Neural cell (in vitro differentiated cells): ENCODE results near the gene EFS. TPM values are rescaled to one million over a fixed set of nuclear protein-coding genes. Genes with fewer than 3 reads are reported as not detected.
"Not testable (repeated sequence)": the region's sequence is repeated elsewhere in the genome, so short reads cannot be mapped to it uniquely, and the experiment has no call there.

Experiments
- H2AFZ ChIP-seq: fragments of 200-600, 300-800 bp; sonication (generic), shearing (Covaris generic); 2 replicates; pipeline ENCODE4 v1.6.0; 2014; ENCODE audit warnings: low read depth, mild to moderate bottlenecking, antibody characterized with exemption, low read length, moderate library complexity
- H3F3A ChIP-seq: fragments of 200-600 bp; shearing (Covaris generic); 2 replicates; pipeline ENCODE4 v1.6.1; 2016; ENCODE audit warnings: mild to moderate bottlenecking, moderate library complexity, mixed read lengths, antibody characterized with exemption, low read length; ENCODE audit not compliant: insufficient read depth, poor library complexity, severe bottlenecking
- H3K27ac ChIP-seq: fragments of 200-600, 300-800 bp; sonication (generic), shearing (Covaris generic); 2 replicates; pipeline ENCODE4 v1.5.1; 2014; ENCODE audit warnings: mild to moderate bottlenecking, low read length, moderate library complexity
- H3K27me3 ChIP-seq: fragments of 300-800, 200-600 bp; sonication (generic), shearing (Covaris generic); 2 replicates; pipeline ENCODE4 v1.6.0; 2014; ENCODE audit warnings: mild to moderate bottlenecking, low read depth, low read length, moderate library complexity; ENCODE audit not compliant: insufficient read depth
- H3K36me3 ChIP-seq: fragments of 300-800, 200-600 bp; sonication (generic), shearing (Covaris generic); 2 replicates; pipeline ENCODE4 v1.5.1; 2014; ENCODE audit warnings: mild to moderate bottlenecking, antibody characterized with exemption, low read length, moderate library complexity; ENCODE audit not compliant: insufficient read depth
- H3K4me2 ChIP-seq: fragments of 300-800, 200-600 bp; sonication (generic), shearing (Covaris generic); 2 replicates; pipeline ENCODE4 v1.6.0; 2014; ENCODE audit warnings: mild to moderate bottlenecking, low read length
- H3K4me3 ChIP-seq: fragments of 300-800, 200-600 bp; sonication (generic), shearing (Covaris generic); 2 replicates; pipeline ENCODE4 v1.5.1; 2014; ENCODE audit warnings: mild to moderate bottlenecking, low read length, moderate library complexity
- H3K79me2 ChIP-seq: fragments of 200-600 bp; shearing (Covaris generic); replicated peaks from 2 replicates; pipeline ENCODE4 v1.6.0; 2014; ENCODE audit warnings: mild to moderate bottlenecking, low read length, moderate library complexity; ENCODE audit not compliant: insufficient read depth
- H3K9ac ChIP-seq: fragments of 300-800, 200-600 bp; sonication (generic), shearing (Covaris generic); 2 replicates; pipeline ENCODE4 v1.6.1; 2016; ENCODE audit warnings: mild to moderate bottlenecking, low read length, mixed read lengths
- H3K9me2 ChIP-seq: fragments of 200-600 bp; shearing (Covaris generic); 2 replicates; pipeline ENCODE4 v1.6.1; 2016; ENCODE audit warnings: mild to moderate bottlenecking, low read length, mixed read lengths; ENCODE audit not compliant: insufficient read depth
- H3K9me3 ChIP-seq: fragments of 200-600, 300-800 bp; sonication (generic), shearing (Covaris generic); 2 replicates; pipeline ENCODE4 v1.6.1; 2016; ENCODE audit warnings: mild to moderate bottlenecking, mixed run types, low read length, moderate library complexity, mixed read lengths
- H4K20me1 ChIP-seq: fragments of 200-600 bp; shearing (Covaris generic); 2 replicates; pipeline ENCODE4 v1.6.1; 2016; ENCODE audit warnings: mild to moderate bottlenecking, mixed run types; ENCODE audit not compliant: insufficient read depth
- EP300 ChIP-seq: fragments of 450-650 bp; conservative IDR thresholded peaks from 2 replicates; pipeline ENCODE4 v1.6.1; 2014; ENCODE audit warnings: antibody characterized with exemption, mild to moderate bottlenecking, moderate library complexity; ENCODE audit not compliant: poor library complexity, severe bottlenecking
- EZH2 ChIP-seq: fragments of 200-600, 300-800 bp; shearing (Covaris generic), sonication (generic); IDR thresholded peaks from 2 replicates; pipeline ENCODE4 v1.6.1; 2014; ENCODE audit warnings: antibody characterized with exemption, low read length, borderline replicate concordance, mild to moderate bottlenecking; ENCODE audit not compliant: insufficient read depth, poor library complexity, severe bottlenecking
- MXI1 ChIP-seq: fragments of 450-650 bp; conservative IDR thresholded peaks from 2 replicates; pipeline ENCODE4 v1.6.1; 2014; ENCODE audit warnings: antibody characterized with exemption, mild to moderate bottlenecking; ENCODE audit not compliant: poor library complexity, severe bottlenecking
- POLR2AphosphoS5 ChIP-seq: IDR thresholded peaks from 2 replicates; pipeline ENCODE4 v1.6.1; 2012
- RAD21 ChIP-seq: fragments of 450-650 bp; conservative IDR thresholded peaks from 2 replicates; pipeline ENCODE4 v1.6.1; 2014; ENCODE audit warnings: antibody characterized with exemption, mild to moderate bottlenecking, moderate library complexity
- SMC3 ChIP-seq: fragments of 450-650 bp; conservative IDR thresholded peaks from 2 replicates; pipeline ENCODE4 v1.6.1; 2014; ENCODE audit warnings: antibody characterized with exemption, mild to moderate bottlenecking, moderate library complexity; ENCODE audit not compliant: poor library complexity
- TAF1 ChIP-seq: IDR thresholded peaks from 2 replicates; pipeline ENCODE4 v1.6.1; 2012; ENCODE audit warnings: low read depth
- polyA plus RNA-seq: library from polyadenylated mRNA; depleted of rRNA; stranded (reverse); fragments of >200 nt; gene quantifications from 2 replicates; pipeline ENCODE4 v1.2.3, GENCODE V29; 2014
- TF ChIP-seq, protein P1 (sequence below): fragments of 450-650 bp; IDR thresholded peaks from 2 replicates; pipeline ENCODE4 v1.5.1; 2014; ENCODE audit warnings: antibody characterized with exemption, mild to moderate bottlenecking, moderate library complexity; ENCODE audit not compliant: poor library complexity, severe bottlenecking
- TF ChIP-seq, protein P2 (sequence below): IDR thresholded peaks from 2 replicates; pipeline ENCODE4 v1.6.1; 2012; ENCODE audit warnings: borderline replicate concordance

The EFS gene
- polyA plus RNA-seq, 1 donor from 2014 or later: 0.48 TPM

DNA sequence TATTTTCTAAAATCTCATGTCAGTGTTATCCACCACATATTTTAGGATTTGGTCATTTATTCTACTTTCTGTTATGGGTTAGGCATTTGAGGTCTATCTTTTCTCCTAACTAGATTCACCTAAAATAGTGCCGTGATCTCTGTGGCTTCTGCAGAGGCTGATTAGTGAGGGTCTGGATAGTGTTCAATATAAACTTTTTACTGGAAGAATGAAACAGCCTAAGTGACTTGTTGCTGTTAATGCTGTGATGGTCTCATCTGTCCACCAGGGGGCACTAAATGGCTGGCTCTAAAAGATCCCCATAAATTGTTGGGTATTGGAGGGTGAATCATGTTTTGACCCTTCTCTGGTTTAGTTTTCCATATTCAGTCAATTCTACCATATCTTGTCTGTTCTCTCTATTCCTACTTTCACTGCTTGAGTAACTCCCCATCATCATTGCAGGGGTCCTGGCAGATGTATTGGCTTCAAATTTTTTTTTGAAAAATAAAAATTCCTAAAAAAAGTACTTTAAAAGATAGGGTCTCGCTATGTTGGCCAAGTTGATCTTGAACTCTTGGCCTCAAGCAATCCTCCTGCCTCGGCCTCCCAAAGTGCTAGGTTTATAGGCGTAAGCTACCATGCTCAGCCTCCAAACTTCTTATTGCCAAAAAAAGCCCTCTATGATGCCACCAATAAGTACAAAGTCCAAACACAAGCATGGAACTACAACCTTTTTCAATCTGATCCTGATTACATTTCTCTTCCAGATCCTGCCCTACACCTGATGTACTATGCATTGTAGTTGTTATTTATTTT is 36.8 kb downstream of the EFS start:
- Histone ChIP-seq H4K20me1 (no peaks in the 10 kb centered on the region), H3F3A (no peaks in the 10 kb centered on the region), H3K9me3 (no peaks in the 10 kb centered on the region), H3K9me2 (no peaks in the 10 kb centered on the region), H3K9ac (no peak overlapping the region), H3K27ac (no peak overlapping the region), H3K4me2 (no peak overlapping the region), H3K4me3 (no peak overlapping the region), H2AFZ (no peak overlapping the region), H3K27me3 (no peaks in the 10 kb centered on the region), H3K36me3 (no peaks in the 10 kb centered on the region), H3K79me2 (peaks cover 10% of the 10 kb centered on the region)
- peak; percentile 94 for TF ChIP-seq RAD21
- TF ChIP-seq, protein P1, sequence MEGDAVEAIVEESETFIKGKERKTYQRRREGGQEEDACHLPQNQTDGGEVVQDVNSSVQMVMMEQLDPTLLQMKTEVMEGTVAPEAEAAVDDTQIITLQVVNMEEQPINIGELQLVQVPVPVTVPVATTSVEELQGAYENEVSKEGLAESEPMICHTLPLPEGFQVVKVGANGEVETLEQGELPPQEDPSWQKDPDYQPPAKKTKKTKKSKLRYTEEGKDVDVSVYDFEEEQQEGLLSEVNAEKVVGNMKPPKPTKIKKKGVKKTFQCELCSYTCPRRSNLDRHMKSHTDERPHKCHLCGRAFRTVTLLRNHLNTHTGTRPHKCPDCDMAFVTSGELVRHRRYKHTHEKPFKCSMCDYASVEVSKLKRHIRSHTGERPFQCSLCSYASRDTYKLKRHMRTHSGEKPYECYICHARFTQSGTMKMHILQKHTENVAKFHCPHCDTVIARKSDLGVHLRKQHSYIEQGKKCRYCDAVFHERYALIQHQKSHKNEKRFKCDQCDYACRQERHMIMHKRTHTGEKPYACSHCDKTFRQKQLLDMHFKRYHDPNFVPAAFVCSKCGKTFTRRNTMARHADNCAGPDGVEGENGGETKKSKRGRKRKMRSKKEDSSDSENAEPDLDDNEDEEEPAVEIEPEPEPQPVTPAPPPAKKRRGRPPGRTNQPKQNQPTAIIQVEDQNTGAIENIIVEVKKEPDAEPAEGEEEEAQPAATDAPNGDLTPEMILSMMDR: peak; percentile 92
- peak; percentile 93 for TF ChIP-seq SMC3
- no peak for TF ChIP-seq EZH2

DNA sequence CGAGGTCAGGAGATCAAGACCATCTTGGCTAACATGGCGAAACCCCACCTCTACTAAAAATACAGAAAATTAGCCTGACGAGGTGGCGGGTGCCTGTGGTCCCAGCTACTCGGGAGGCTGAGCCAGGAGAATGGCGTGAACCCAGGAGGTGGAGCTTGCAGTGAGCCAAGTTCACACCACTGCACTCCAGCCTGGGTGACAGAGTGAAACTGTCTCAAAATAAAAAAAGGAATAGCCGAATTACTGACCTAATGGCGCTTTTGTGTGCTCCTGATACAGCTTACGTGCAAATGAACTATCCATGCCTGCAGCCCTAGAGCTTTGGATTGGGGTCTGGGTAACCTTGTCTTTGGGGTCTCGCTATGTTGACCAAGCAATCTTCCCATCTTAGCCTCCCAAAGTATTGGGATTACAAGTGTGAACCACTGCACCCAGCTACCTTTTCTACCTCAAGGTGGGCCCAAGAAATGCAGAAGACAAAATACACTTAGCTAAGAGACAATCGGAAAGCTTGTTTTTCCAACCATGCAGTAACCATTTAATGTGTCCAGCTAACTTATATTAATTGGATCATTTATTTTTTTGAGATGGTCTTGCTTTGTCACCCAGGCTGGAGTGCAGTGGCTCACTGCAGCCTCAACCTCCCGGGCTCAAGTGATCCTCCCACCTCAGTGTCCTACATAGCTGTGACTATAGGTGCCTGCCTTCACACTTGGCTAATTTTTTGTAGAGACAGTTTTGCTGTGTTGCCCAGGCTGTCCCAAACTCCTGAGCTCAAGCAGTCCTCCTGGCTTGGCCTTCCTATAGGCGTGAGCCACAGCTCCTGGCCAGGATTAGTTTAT is 38.3 kb downstream of the EFS start:
- Histone ChIP-seq H3K9ac (no peak overlapping the region), H3K4me3 (no peak overlapping the region), H2AFZ (no peak overlapping the region), H3K4me2 (no peak overlapping the region), H3K27ac (no peak overlapping the region), H3K27me3 (no peaks in the 10 kb centered on the region), H3F3A (no peaks in the 10 kb centered on the region), H3K79me2 (peaks cover 23% of the 10 kb centered on the region), H3K9me2 (no peaks in the 10 kb centered on the region), H3K36me3 (no peaks in the 10 kb centered on the region), H3K9me3 (no peaks in the 10 kb centered on the region), H4K20me1 (no peaks in the 10 kb centered on the region)
- no peak for TF ChIP-seq EZH2
- no peak for TF ChIP-seq POLR2AphosphoS5
- TF ChIP-seq MXI1: no peak
- TF ChIP-seq EP300: no peak
- no peak for TF ChIP-seq RAD21
- no peak for TF ChIP-seq TAF1
- TF ChIP-seq, protein P2, sequence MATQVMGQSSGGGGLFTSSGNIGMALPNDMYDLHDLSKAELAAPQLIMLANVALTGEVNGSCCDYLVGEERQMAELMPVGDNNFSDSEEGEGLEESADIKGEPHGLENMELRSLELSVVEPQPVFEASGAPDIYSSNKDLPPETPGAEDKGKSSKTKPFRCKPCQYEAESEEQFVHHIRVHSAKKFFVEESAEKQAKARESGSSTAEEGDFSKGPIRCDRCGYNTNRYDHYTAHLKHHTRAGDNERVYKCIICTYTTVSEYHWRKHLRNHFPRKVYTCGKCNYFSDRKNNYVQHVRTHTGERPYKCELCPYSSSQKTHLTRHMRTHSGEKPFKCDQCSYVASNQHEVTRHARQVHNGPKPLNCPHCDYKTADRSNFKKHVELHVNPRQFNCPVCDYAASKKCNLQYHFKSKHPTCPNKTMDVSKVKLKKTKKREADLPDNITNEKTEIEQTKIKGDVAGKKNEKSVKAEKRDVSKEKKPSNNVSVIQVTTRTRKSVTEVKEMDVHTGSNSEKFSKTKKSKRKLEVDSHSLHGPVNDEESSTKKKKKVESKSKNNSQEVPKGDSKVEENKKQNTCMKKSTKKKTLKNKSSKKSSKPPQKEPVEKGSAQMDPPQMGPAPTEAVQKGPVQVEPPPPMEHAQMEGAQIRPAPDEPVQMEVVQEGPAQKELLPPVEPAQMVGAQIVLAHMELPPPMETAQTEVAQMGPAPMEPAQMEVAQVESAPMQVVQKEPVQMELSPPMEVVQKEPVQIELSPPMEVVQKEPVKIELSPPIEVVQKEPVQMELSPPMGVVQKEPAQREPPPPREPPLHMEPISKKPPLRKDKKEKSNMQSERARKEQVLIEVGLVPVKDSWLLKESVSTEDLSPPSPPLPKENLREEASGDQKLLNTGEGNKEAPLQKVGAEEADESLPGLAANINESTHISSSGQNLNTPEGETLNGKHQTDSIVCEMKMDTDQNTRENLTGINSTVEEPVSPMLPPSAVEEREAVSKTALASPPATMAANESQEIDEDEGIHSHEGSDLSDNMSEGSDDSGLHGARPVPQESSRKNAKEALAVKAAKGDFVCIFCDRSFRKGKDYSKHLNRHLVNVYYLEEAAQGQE: no peak
- TF ChIP-seq, protein P1: no peak
- no peak for TF ChIP-seq SMC3

DNA sequence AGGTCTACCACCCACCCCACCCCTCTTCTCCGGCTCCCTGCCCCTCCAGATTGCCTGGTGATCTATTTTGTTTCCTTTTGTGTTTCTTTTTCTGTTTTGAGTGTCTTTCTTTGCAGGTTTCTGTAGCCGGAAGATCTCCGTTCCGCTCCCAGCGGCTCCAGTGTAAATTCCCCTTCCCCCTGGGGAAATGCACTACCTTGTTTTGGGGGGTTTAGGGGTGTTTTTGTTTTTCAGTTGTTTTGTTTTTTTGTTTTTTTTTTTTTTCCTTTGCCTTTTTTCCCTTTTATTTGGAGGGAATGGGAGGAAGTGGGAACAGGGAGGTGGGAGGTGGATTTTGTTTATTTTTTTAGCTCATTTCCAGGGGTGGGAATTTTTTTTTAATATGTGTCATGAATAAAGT is 39.2 kb downstream of the EFS start:
- H3K9me2 ChIP-seq, H3K9ac ChIP-seq, H3K36me3 ChIP-seq, H3K27ac ChIP-seq, H3F3A ChIP-seq, H3K9me3 ChIP-seq, H3K4me2 ChIP-seq, H3K27me3 ChIP-seq, H2AFZ ChIP-seq, H4K20me1 ChIP-seq, H3K4me3 ChIP-seq: not testable (repeated sequence)
- peaks cover 23% of the 10 kb centered on the region for H3K79me2 ChIP-seq
